HepG2 (cell line): ENCODE results near the gene MAN2A2. TPM values are rescaled to one million over a fixed set of nuclear protein-coding genes. Genes with fewer than 3 reads are reported as not detected.

Source experiments
- ATAC-seq: fragments of 200-7000 bp; cut with Tn5 transposase; 3 replicates; pipeline ENCODE4 v1.9.1; 2020; ENCODE audit warnings: mild to moderate bottlenecking, moderate library complexity
- BruUV-seq: library from RNA; stranded (reverse); fragments of 400-500 nt; replicated peaks from 2 replicates; lab custom pipeline; 2021; lab: Mats Ljungman, UMichigan
- CTCF ChIA-PET: fragments of 300-600 bp; formaldehyde crosslinking; extraction: SDS; loops from one replicate; lab custom pipeline; 2021; ENCODE audit warnings: low total read pairs, inconsistent platforms, low intra/inter-chr PET ratio; lab: Yijun Ruan, JAX
- POLR2A ChIA-PET: fragments of 350-600 bp; sonication (Branson Sonifier 250); formaldehyde crosslinking; loops from one replicate; lab custom pipeline; 2020; ENCODE audit warnings: antibody characterized with exemption, inconsistent platforms; lab: Yijun Ruan, JAX
- DNase-seq: peaks from one replicate; pipeline ENCODE4 v3.0.0-alpha.2; 2015; ENCODE audit warnings: low spot score
- FAIRE-seq: peaks from 3 replicates; lab custom pipeline; 2011; peaks lifted over from hg19 to GRCh38; lab: Jason Lieb, UNC
- H2AFZ ChIP-seq: one replicate; pipeline ENCODE4 v1.6.1; 2011; ENCODE audit warnings: low read length, inconsistent platforms
- H3K27ac ChIP-seq: fragments of 300-600 bp; 3 replicates; pipeline ENCODE4 v1.8.0; 2011; ENCODE audit warnings: mixed run types, mild to moderate bottlenecking, mixed read lengths, low read length, inconsistent platforms; ENCODE audit not compliant: insufficient read depth; ENCODE audit errors: extremely low read length
- H3K27me3 ChIP-seq, 2 experiments: fragments of 200-600 bp in 1 of 2; 2 replicates in 1 of 2; 3 replicates in 1 of 2; pipeline versions ENCODE4 v1.6.0 to v1.8.0; 2011; ENCODE audit warnings: low read length in 2 of 2, mild to moderate bottlenecking in 2 of 2, moderate library complexity in 2 of 2, inconsistent platforms in 1 of 2; ENCODE audit not compliant: insufficient read depth in 2 of 2, control insufficient read depth in 1 of 2
- H3K36me3 ChIP-seq, 2 experiments: fragments of 200-600 bp in 1 of 2; replicated peaks in 1 of 2; 2 replicates in 1 of 2; 3 replicates in 1 of 2; pipeline versions ENCODE4 v1.5.1 to v1.8.0; 2011; ENCODE audit warnings: low read length in 2 of 2, inconsistent platforms in 1 of 2; ENCODE audit not compliant: insufficient read depth in 2 of 2, control insufficient read depth in 1 of 2
- H3K4me1 ChIP-seq: 2 replicates; pipeline ENCODE4 v1.5.1; 2012; ENCODE audit warnings: low read length, inconsistent platforms; ENCODE audit not compliant: insufficient read depth
- H3K4me2 ChIP-seq: 2 replicates; pipeline ENCODE4 v1.6.0; 2011; ENCODE audit warnings: low read depth, low read length, inconsistent platforms
- H3K4me3 ChIP-seq, 3 experiments: fragments of 200-600 bp in 1 of 3; sonication (generic), shearing (Covaris generic) in 1 of 3; replicated peaks in 1 of 3; 2 replicates each; pipeline ENCODE4 v1.5.1; 2011 to 2016; ENCODE audit warnings: low read length in 3 of 3, inconsistent platforms in 2 of 3, low read depth in 2 of 3, mild to moderate bottlenecking in 2 of 3, control low read depth in 1 of 3, mixed read lengths in 1 of 3; ENCODE audit not compliant: insufficient read depth in 1 of 3
- H3K79me2 ChIP-seq: one replicate; pipeline ENCODE4 v1.6.1; 2011; ENCODE audit warnings: low read length, inconsistent platforms; ENCODE audit not compliant: insufficient read depth
- H3K9ac ChIP-seq: 2 replicates; pipeline ENCODE4 v1.6.0; 2011; ENCODE audit warnings: mild to moderate bottlenecking, low read depth, low read length, inconsistent platforms; ENCODE audit not compliant: insufficient read depth
- H3K9me3 ChIP-seq: 2 replicates; pipeline ENCODE4 v1.5.1; 2012; ENCODE audit warnings: mild to moderate bottlenecking, low read length
- H4K20me1 ChIP-seq: 2 replicates; pipeline ENCODE4 v1.6.0; 2011; ENCODE audit warnings: inconsistent platforms, mild to moderate bottlenecking, low read length, moderate library complexity; ENCODE audit not compliant: insufficient read depth
- FOXO4 ChIP-seq: sonication (generic); formaldehyde crosslinking; conservative IDR thresholded peaks from 2 replicates; pipeline ENCODE4 v1.8.1; 2023; ENCODE audit warnings: missing genetic modification reagents
- KMT2B ChIP-seq: IDR thresholded peaks from 2 replicates; pipeline ENCODE4 v1.6.1; 2016; ENCODE audit warnings: missing genetic modification reagents, missing compliant biosample characterization
- MTA1 ChIP-seq: sonication (generic); formaldehyde crosslinking; IDR thresholded peaks from 2 replicates; pipeline ENCODE4 v1.4.0; 2020; ENCODE audit warnings: missing genetic modification reagents, mild to moderate bottlenecking, borderline replicate concordance
- NFRKB ChIP-seq: fragments of 450-650 bp; IDR thresholded peaks from 2 replicates; pipeline ENCODE4 v1.6.1; 2017
- PAF1 ChIP-seq: IDR thresholded peaks from 2 replicates; pipeline ENCODE4 v1.6.1; 2016; ENCODE audit warnings: missing genetic modification reagents, missing compliant biosample characterization
- POGZ ChIP-seq: sonication (generic); formaldehyde crosslinking; IDR thresholded peaks from 2 replicates; pipeline ENCODE4 v1.4.0; 2020; ENCODE audit warnings: mild to moderate bottlenecking, missing genetic modification reagents
- SMARCE1 ChIP-seq: fragments of 450-650 bp; IDR thresholded peaks from 2 replicates; pipeline ENCODE4 v1.6.1; 2017; ENCODE audit warnings: borderline replicate concordance
- U2AF1 ChIP-seq: fragments of 200-400 bp; formaldehyde crosslinking; optimal IDR thresholded peaks from 2 replicates; pipeline ENCODE3; 2017; ENCODE audit warnings: mild to moderate bottlenecking, low read depth, low read length
- ZEB1 ChIP-seq: IDR thresholded peaks from 2 replicates; pipeline ENCODE4 v1.6.1; 2012; ENCODE audit warnings: mild to moderate bottlenecking, low read depth, inconsistent platforms; ENCODE audit not compliant: insufficient replicate concordance
- ZNF20 ChIP-seq: sonication (generic); formaldehyde crosslinking; IDR thresholded peaks from 2 replicates; pipeline ENCODE4 v1.4.0; 2020; ENCODE audit warnings: mild to moderate bottlenecking, moderate library complexity, missing genetic modification reagents
- ZNF24 ChIP-seq: fragments of 450-650 bp; IDR thresholded peaks from 2 replicates; pipeline ENCODE4 v1.6.1; 2017; ENCODE audit warnings: antibody characterized with exemption, mild to moderate bottlenecking
- ZNF329 ChIP-seq: sonication (generic); formaldehyde crosslinking; IDR thresholded peaks from 2 replicates; pipeline ENCODE4 v1.9.0; 2021; ENCODE audit warnings: low read depth, mild to moderate bottlenecking, missing genetic modification reagents
- ZNF614 ChIP-seq: IDR thresholded peaks from 2 replicates; pipeline ENCODE4 v1.6.1; 2018; ENCODE audit warnings: missing biosample characterization, missing genetic modification reagents, inconsistent platforms, borderline replicate concordance
- ZSCAN22 ChIP-seq: sonication (generic); formaldehyde crosslinking; IDR thresholded peaks from 2 replicates; pipeline ENCODE4 v1.4.0; 2020; ENCODE audit warnings: mild to moderate bottlenecking, missing genetic modification reagents
- WGBS: methylation state at CpG from one replicate; pipeline ENCODE4 v1.1.6; 2017; ENCODE audit warnings: low lambda C conversion rate; 5-methylcytosine and 5-hydroxymethylcytosine counted together
- in situ Hi-C: cut with HindIII; loops from 2 replicates; pipeline ENCODE4 v1.10.0; 2017; ENCODE audit warnings: low pct_unique_long_range_greater_than_20kb; ENCODE audit not compliant: extremely low pct_ligation_motif_present
- intact Hi-C: fragments of 100-400 bp; cut with micrococcal nuclease; formaldehyde crosslinking; loops from one replicate; pipeline ENCODE4 v1.10.0; 2022; ENCODE audit not compliant: unreplicated experiment
- polyA plus RNA-seq, 8 experiments: library from polyadenylated mRNA; depleted of rRNA in 3 of 8; stranded (reverse) in 7 of 8; unstranded in 1 of 8; fragments of >200 nt; fragmentation: Illumina TruSeq in 4 of 8; extraction: Trizol in 4 of 8; gene quantifications; 2 replicates each; pipeline versions ENCODE4 v1.2.1 to v1.2.3, GENCODE V29; 2011 to 2016; ENCODE audit warnings: low read depth in 4 of 8, missing spikeins in 1 of 8, mixed read lengths in 1 of 8; ENCODE audit not compliant: insufficient read depth in 1 of 8
- total RNA-seq, 5 experiments: library from RNA; depleted of rRNA; stranded (reverse); fragments of >200 nt; fragmentation: Illumina TruSeq; extraction: Trizol; gene quantifications; 2 replicates each; pipeline ENCODE4 v1.2.3, GENCODE V29; 2016; ENCODE audit warnings: low read depth in 1 of 5
- TF ChIP-seq, protein P1 (sequence below): sonication (generic); formaldehyde crosslinking; IDR thresholded peaks from 2 replicates; pipeline ENCODE4 v1.4.0; 2020; ENCODE audit warnings: missing genetic modification reagents
- TF ChIP-seq, protein P2 (sequence below): sonication (generic); formaldehyde crosslinking; IDR thresholded peaks from 2 replicates; pipeline ENCODE4 v1.4.0; 2020; ENCODE audit warnings: mild to moderate bottlenecking, low read depth, missing genetic modification reagents
- TF ChIP-seq, protein P3 (sequence below): sonication (generic); formaldehyde crosslinking; IDR thresholded peaks from 2 replicates; pipeline ENCODE4 v1.4.0; 2020; ENCODE audit warnings: mild to moderate bottlenecking, missing genetic modification reagents
- TF ChIP-seq, protein P4 (sequence below): IDR thresholded peaks from 2 replicates; pipeline ENCODE4 v1.6.1; 2012; ENCODE audit warnings: inconsistent platforms
- TF ChIP-seq, protein P5 (sequence below): IDR thresholded peaks from 2 replicates; pipeline ENCODE4 v1.6.1; 2016; ENCODE audit warnings: low read depth

MAN2A2 gene
- total and polyA plus RNA-seq, 2 of the 13 experiments (the other 11 are each of a cell fraction or from before 2014, with no cell fraction given), result 17.5 to 51.5 TPM

DNA sequence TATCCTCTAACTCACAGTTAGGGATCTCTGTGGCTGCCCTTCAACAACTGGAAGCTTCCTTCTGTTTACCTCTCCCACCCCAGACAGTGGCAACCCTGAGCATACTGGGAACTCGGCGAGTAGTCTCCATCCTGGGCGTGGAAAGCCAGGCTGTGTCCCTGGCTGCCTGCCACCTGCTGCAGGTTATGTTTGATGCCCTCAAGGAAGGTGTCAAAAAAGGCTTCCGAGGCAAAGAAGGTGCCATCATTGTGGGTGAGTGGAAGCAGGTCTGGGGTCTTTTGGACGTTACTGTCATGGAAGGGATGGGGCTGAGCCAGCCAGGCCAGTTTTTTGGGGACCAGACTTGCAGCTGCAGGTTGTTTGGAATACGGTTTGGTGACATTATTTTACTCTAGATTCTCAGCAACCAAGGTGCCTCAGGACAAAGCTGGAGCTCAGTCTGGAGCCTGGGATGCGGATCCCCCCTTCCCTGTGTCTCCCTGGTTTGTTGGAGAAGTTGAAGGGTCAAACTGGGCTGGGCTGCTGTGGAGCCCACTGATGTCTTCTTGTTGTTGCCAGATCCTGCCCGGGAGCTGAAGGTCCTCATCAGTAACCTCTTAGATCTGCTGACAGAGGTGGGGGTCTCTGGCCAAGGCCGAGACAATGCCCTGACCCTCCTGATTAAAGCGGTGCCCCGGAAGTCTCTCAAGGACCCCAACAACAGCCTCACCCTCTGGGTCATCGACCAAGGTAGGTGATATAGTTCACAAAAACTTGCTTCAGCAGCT lies 39.4 kb downstream of the MAN2A2 start:
- FAIRE-seq (no peak), DNase-seq (no peak)
- H4K20me1 ChIP-seq, result no peaks in the 10 kb centered on the region
- no peaks in the 10 kb centered on the region for H3K27me3 ChIP-seq
- 94% methylated on average over 9 of the region's 12 CpGs for WGBS
- TF ChIP-seq PAF1 (CRISPR knock-in tag), result no peak
- TF ChIP-seq, protein P1, sequence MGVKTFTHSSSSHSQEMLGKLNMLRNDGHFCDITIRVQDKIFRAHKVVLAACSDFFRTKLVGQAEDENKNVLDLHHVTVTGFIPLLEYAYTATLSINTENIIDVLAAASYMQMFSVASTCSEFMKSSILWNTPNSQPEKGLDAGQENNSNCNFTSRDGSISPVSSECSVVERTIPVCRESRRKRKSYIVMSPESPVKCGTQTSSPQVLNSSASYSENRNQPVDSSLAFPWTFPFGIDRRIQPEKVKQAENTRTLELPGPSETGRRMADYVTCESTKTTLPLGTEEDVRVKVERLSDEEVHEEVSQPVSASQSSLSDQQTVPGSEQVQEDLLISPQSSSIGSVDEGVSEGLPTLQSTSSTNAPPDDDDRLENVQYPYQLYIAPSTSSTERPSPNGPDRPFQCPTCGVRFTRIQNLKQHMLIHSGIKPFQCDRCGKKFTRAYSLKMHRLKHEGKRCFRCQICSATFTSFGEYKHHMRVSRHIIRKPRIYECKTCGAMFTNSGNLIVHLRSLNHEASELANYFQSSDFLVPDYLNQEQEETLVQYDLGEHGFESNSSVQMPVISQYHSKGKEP (CRISPR knock-in tag), result no peak
- TF ChIP-seq MTA1 (CRISPR knock-in tag), result no peak
- TF ChIP-seq ZSCAN22, result no peak
- TF ChIP-seq, protein P2, sequence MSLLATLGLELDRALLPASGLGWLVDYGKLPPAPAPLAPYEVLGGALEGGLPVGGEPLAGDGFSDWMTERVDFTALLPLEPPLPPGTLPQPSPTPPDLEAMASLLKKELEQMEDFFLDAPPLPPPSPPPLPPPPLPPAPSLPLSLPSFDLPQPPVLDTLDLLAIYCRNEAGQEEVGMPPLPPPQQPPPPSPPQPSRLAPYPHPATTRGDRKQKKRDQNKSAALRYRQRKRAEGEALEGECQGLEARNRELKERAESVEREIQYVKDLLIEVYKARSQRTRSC (CRISPR knock-in tag), result no peak
- TF ChIP-seq ZNF24, result no peak
- no peak for TF ChIP-seq ZNF614
- no peak for TF ChIP-seq ZNF329
- no peak for TF ChIP-seq NFRKB
- no peak for TF ChIP-seq ZEB1
- TF ChIP-seq, protein P3, sequence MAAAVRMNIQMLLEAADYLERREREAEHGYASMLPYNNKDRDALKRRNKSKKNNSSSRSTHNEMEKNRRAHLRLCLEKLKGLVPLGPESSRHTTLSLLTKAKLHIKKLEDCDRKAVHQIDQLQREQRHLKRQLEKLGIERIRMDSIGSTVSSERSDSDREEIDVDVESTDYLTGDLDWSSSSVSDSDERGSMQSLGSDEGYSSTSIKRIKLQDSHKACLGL (CRISPR knock-in tag), result no peak
- TF ChIP-seq, protein P4, sequence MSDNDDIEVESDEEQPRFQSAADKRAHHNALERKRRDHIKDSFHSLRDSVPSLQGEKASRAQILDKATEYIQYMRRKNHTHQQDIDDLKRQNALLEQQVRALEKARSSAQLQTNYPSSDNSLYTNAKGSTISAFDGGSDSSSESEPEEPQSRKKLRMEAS, result no peak
- no peak for TF ChIP-seq U2AF1
- no peak for TF ChIP-seq POGZ
- no peak for TF ChIP-seq KMT2B
- no peak for TF ChIP-seq ZNF20 (CRISPR knock-in tag)
- TF ChIP-seq, protein P5, sequence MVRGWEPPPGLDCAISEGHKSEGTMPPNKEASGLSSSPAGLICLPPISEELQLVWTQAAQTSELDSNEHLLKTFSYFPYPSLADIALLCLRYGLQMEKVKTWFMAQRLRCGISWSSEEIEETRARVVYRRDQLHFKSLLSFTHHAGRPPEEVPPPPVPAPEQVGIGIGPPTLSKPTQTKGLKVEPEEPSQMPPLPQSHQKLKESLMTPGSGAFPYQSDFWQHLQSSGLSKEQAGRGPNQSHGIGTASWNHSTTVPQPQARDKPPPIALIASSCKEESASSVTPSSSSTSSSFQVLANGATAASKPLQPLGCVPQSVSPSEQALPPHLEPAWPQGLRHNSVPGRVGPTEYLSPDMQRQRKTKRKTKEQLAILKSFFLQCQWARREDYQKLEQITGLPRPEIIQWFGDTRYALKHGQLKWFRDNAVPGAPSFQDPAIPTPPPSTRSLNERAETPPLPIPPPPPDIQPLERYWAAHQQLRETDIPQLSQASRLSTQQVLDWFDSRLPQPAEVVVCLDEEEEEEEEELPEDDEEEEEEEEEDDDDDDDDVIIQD (CRISPR knock-in tag), result no peak
- no peak for TF ChIP-seq SMARCE1
- no peak for TF ChIP-seq FOXO4
- TF ChIP-seq, all 625 proteins: peak for 0
- H3K27ac ChIP-seq, result no peak overlapping the region
- intact Hi-C loops, result no loop called here
- ChIA-PET POLR2A (interaction anchor here (1.6 kb wide), 1 partner anchor 11 kb away, joined by 5 read pairs; no protein-coding TSS in a partner anchor), CTCF (no interaction called here)
- H2AFZ ChIP-seq, result no peak overlapping the region
- no peak overlapping the region for H3K9ac ChIP-seq
- no peak for ATAC-seq
- BruUV-seq, result no TSS peak
- in situ Hi-C loops, result loop anchor here (25.0 kb wide), 1 partner anchor 320 kb away; no protein-coding TSS in a partner anchor
- no peaks in the 10 kb centered on the region for H3K4me1 ChIP-seq
- H3K4me2 ChIP-seq, result no peak overlapping the region
- H3K9me3 ChIP-seq, result no peaks in the 10 kb centered on the region
- no peak overlapping the region for H3K4me3 ChIP-seq
- peaks cover 24 to 61% of the 10 kb centered on the region in 2 experiments; a peak in 4 of 5 replicates for H3K36me3 ChIP-seq
- H3K79me2 ChIP-seq, result no peaks in the 10 kb centered on the region
